GM19043 (cell line): Measurements from ENCODE around the gene CHORDC1.
"Not testable (repeated sequence)": the region's sequence is repeated elsewhere in the genome, so short reads cannot be mapped to it uniquely, and the experiment has no call there.

Source experiments
- ATAC-seq: cut with Tn5 transposase; IDR thresholded peaks from one replicate; pipeline ENCODE4 v1.9.1; 2021; ENCODE audit warnings: low read depth; ENCODE audit not compliant: unreplicated experiment

Gene CHORDC1

DNA sequence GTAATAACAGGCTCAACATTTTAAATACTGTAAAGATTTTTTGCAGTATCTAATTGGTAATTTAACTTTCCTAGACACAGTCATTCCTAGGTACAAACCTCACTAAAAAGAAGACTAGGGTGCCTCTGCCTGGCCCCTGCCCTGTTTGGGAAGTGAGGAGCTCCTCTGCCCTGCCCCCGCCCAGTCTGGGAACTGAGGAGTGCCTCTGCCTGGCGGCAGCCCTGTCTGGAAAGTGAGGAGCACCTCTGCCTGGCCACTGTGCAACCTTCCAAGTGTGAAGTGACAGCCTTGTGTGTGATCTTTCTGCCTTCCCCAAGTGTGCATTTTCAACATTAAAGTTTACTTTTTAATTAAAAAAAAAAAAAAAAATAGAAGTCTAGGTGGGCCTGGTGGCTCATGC is 4.2 kb downstream of the CHORDC1 start:
- no peak for ATAC-seq

DNA sequence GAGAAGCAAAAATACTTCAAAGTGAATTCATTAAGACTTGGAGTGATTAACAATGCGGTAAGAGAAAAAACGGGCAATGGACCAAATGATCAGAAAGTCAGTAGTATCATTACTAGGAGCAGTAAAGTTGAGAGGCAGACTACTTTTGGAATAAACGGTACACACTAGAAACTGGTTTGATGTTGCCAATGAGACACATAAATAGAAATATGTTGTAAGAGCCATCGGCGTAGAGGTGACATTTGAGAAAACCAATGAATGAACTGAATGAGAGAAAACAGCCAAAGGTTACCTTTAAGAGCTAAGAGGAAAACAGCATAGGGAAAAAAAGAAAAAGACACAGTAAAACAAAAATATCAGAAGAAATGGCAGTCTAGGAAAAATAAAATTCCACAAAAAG is 6.2 kb downstream of the CHORDC1 start:
- ATAC-seq = no peak

DNA sequence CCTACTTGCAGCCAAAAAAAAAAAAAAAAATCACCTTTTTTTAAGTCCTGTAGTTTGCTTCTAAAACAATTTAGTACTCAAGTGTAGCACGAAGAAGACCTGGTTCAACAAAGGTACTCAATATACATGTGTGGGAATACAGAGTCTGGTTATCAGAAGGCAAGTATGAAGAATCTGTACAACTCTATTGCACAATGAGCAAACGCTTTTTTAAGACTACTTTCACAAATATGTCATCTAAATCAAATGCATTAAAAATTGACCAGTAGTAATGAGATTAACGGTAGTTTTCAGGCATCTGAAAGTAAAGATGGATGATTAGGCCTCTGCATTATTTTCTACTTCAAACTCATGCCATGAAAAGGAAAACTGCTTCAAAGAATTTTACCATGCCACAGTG is 9.5 kb downstream of the CHORDC1 start:
- no peak for ATAC-seq

DNA sequence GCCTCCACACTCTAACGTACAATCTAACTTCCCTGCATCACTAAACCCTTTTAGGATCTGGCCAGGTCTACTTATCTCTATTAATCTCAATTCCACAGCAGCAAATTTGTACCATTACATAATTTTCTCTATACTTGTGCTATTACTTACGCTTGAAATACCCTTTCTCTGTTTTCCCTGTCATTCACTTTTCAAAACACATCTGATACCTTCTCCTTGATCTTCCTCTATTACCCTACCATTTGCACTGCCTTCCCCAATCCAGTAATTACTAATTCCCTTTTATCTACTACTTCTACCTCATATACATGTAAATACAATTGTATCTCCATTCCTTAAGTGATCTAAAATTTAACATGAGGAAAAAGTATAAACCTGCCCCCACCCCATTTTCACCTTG is 14.0 kb downstream of the CHORDC1 start:
- no peak for ATAC-seq

DNA sequence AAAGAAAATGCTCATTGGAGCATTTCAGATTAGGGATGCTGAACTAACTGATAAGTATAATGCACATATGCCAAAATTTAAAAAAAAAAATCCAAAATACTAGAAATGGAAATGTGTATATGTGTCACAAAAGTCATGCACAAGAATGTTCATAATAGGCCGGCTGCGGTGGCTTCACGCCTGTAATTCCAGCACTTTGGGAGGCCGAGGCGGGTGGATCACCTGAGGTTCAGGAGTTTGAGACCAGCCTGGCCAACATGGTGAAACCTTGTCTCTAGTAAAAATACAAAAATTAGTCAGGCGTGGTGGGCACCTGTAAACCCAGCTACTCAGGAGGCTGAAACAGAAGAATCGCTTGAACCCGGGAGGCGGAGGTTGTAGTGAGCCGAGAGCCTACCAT is 14.9 kb downstream of the CHORDC1 start:
- not testable (repeated sequence) for ATAC-seq

DNA sequence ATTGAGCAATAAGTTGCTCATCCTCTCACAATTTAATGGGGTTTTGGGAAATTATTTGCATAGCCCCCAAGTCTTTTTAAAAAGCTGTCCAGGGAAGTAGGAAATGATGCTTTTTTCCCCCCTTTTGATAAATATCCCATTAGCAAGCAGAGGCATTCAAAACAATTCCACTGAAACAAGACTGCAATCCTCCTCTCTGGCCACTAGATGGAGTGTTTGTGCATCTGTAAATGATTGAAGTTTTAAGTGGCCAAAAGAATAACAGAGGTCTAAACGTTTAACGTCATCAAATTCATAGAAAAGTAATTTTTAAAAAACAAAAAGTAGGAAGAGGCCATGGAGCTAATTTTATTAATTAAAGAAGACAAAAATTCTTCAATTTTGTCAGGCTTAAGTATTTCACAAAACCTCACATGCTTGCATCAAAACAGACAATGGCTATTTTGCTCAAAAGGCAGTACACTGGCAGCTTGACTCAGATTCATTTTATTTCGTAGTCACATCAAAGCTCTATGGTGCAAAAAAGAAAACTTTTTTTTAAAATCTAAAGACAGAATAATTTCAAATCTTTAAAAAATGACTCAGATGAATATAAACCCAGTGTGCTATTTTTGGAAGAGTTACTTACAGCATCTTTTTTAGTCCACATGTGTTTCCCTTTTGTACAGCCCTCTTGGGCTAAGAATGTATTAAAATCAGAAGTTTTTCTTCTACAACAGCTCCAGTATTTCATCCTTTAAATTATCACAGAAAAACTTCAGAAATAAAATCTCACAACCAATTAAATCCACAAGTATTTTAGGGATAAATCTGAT is 17.8 kb downstream of the CHORDC1 start:
- ATAC-seq = peak; percentile 74

DNA sequence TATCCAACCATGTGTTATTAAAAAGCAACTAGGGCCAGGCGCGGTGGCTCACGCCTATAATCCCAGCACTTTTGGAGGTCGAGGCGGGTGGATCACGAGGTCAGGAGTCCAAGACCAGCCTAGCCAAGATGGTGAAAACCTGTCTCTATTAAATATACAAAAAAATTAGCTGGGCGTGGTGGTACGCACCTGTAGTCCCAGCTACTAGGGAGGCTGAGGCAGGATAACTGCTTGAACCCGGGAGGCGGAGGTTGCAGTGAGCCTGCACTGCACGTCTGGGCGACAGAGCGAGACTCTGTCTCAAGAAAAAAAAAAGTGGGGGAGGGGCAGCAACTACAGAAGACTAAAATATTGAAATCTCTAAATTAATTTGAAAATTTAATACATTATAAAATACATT is 18.4 kb downstream of the CHORDC1 start:
- no peak for ATAC-seq

DNA sequence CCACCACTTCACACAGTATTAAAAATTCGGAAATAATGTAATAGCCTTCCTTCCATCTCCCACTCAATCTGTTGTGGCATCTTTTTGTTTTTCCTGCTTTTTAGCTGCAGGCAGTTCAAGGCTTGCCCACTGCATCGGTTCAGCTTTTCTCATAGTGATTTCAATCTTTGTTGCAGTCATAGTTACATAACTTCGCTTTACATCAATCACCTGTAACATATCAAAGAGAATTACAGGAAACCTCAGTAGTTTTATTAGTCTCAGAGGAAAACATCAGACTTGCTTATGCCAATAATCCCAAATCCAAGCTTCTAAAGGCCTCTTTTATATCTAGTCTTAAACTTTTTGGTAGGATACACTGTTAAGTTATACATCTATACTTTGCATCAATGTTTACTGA is 20.5 kb downstream of the CHORDC1 start:
- no peak for ATAC-seq

DNA sequence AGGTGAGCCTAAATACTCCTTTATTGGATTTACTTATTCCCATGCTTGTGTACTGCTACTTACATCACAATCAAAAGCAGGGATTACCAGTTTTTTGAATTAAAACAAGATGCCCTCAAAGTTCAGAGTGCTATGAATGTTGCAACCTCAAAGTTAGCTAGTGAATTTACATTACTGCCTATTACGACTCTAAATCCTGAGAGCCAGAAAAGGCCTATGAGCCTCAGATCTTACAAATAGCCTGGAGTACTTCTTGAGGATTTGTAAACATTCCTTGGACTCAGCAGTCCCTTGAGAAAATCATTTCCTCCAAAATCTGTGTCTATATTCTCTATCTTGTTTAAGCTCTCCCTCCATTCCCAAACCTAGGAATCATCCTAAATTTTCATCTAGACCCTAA is 25.5 kb downstream of the CHORDC1 start:
- no peak for ATAC-seq

DNA sequence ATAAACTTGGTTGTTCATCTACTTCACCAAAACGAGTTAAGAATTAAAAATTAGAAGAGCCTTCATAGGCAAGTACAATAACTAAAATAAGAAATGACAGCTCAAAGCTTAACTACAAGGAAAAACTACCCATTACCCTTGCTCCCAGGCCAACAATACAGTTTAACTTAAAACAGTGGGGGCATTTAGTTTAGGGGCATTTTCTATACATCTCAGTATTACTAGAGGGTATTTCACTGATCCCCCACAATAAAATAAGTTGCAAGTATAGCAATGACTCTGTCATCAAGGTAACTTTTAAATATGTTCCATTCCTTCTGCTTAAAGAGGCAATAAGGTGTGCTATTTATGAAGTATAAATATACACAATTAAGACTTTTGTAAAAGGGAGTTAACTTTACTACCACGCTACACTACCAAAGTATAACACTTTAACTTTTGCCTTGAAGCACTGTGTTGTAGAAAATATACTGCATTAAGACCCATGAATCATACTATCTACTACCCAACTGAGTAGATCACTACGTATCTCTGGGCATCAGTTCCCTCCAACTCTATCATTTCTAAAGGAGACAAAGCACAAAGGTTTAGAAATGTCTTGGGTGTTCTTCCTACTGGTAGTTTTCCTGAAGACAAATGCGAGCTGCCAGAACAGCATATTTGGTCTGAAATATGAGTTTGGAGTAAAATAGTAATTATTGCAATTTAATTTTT is 29.8 kb downstream of the CHORDC1 start:
- no peak for ATAC-seq

DNA sequence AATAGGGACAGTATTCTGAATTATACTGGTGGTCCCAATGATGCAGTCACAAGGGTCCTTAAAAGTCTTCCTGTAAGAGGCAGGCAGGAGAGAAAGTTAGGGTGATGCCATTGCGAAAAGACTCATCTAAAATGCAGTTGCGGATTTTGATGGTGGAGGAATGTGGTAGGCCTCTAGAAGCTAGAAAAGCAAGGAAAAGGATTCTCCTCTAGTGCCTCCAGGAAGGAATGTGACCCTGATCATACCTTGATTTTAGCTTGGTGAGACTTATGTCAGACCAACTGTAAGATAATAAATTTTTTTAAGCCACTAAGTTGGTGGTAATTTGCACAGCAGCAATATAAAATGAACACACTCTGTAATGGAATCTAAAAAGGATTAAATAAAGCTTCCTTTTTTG is 33.8 kb downstream of the CHORDC1 start:
- ATAC-seq = no peak

DNA sequence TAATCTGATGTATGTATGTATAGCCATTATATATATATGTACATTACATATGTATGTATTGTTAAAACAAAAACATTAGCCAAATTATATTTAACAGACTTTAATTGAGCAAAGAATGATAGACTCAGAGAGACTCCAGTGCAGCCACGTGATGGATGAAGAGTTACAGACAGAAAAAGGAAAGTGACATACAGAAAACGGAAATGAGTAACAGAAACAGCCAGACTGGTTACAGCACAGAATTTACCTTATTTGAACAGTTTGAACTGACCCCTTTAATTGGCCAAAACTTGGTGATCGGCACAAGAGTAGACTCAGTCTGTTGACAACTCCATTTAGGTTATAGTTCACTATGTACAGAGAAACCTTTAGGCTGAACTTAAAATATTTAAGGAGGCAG is 35.0 kb downstream of the CHORDC1 start:
- ATAC-seq = no peak

DNA sequence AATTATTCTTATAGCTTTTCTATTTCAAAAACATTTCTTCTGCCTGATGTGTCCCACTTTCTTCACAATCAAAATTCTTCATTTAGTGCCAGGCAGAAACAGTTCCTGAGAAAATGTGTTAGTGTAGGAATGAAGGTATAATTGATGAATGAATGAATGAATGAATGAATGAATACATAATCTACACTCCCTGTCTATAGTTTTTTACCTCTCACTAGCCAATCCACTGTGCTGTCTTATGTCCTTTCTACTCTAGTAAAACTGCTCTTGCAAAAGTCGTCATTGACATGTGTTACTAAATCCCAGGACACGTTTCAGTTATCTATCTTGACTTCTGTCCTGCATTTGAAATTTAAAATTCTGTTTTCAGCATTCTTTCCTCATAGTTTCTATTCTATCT is 42.9 kb downstream of the CHORDC1 start:
- ATAC-seq = no peak

DNA sequence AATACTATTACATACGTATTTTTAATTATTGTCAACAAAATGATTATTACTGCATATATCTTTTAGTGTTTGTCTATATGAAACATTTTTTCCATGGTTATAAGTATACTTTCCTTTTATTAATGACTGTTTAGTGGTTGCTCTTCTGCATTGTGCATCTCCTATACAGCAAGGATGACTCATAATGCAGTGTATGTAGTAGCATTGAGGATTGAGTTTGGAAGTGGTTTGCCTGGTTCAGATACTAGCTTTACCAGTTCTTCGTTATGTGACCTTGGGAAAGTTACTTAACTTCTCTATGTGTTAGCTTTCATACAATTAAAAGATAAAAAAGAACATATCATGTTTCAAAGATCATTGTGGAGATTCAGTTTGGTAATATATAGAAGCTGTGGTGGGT is 44.1 kb downstream of the CHORDC1 start:
- no peak for ATAC-seq

DNA sequence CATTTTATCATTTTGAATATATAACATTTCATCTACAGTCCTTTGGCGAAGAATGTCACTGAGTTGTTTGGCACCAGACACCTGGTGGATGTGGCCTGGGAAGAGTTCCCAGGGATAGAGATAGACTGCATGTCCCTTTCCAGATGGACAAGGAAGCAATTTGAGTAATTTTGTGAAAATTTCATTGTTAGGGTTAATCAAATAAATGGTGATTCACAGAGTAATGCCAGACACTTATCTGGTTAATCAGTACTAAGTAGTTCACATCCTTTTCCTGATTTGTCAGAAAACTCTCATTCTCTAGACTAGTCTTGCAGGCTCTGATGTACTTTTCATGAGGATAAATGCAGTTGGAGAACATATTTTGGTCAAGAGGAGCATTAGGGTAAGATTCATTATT is 46.8 kb downstream of the CHORDC1 start:
- ATAC-seq = no peak

DNA sequence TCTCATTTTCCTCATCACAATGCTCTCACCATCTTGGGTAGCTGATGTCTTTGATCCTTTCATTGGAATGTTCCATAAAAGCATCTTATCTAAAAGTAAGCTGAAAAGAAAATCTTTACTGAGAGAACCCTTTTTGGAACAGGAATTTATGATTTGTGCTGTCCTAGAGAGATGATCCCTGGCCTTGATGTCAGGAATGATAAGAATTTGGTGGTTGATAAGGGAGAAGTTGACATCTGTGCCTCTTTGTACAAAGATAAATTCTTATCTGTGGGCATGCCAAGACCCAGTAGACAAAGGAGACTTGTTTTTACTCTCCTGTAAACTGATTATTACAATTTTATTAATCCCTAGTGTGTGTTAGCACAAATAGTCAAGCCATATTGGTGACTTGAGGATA is 51.5 kb downstream of the CHORDC1 start:
- no peak for ATAC-seq

DNA sequence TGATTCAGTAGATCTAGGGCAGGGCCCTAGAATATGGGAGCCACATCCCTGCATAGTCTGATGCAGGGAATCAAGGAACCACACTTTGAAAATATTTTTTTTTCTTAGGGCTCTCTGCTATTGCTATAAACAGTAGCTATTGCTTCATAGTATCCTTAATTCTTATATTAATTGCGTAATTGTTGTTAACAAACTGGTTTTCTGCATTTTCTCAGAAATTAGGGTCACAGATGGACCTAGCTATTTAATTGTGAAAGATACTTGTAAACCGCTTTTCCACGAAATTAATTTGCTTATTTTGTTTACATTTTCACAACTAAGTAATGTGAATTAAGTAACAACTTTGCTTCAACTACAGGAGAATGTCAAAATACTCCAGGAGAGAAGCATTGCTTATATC is 54.3 kb downstream of the CHORDC1 start:
- no peak for ATAC-seq

DNA sequence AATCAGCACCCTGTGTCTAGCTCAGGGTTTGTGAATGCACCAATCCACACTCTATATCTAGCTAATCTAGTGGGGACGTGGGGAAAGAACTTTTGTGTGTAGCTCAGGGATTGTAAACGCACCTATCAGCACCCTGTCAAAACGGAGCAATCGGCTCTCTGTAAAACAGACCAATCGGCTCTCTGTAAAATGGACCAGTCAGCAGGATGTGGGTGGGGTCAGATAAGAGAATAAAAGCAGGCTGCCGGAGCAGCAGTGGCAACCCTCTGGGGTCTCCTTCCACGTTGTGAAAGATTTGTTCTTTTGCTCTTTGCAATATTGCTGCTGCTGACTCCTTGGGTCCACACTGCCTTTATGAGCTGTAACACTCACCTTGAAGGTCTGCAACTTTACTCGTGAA is 55.1 kb downstream of the CHORDC1 start:
- ATAC-seq = not testable (repeated sequence)

DNA sequence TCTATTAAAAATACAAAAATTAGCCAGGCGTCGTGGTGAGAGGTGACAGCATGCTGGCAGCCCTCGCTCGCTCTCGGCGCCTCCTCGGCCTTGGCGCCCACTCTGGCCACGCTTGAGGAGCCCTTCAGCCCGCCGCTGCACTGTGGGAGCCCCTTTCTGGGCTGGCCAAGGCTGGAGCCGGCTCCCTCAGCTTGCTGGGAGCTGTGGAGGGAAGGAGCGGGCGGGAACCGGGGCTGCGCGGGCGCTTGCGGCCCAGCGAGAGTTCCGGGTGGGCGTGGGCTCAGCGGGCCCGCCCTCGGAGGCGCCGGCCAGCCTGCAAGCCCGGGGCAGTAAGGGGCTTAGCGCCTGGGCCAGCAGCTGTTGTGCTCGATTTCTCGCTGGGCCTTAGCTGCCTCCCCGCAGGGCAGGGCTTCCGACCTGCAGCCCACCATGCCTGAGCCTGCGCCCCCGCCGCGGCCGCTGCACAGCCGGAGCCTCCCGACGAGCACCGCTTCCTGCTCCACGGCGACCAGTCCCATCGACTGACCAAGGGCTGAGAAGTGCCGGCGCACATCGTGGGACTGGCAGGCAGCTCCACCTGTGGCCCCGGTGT is 55.8 kb downstream of the CHORDC1 start:
- not testable (repeated sequence) for ATAC-seq
